Midbrain (tissue), 1 donor: ENCODE results near the gene SSTR3.
"Not testable (repeated sequence)": the region's sequence is repeated elsewhere in the genome, so short reads cannot be mapped to it uniquely, and the experiment has no call there.

ENCODE experiments used
- DNase-seq: peaks from one replicate; lab custom pipeline; 2025; lab: John Stamatoyannopoulos, UW

The SSTR3 gene

GRCh38 chr22:37212174-37212906 is at the start of gene SSTR3:
TSS of gene SSTR3 (minus strand) at chr22:37212477. CDS start at chr22:37207803, 4,674 bp downstream.
- no peak for DNase-seq

- DNase-seq, result no peak
Observed at GRCh38 chr22:37260901-37261336, 48.6 kb upstream of the SSTR3 start.

GRCh38 chr22:37260155-37260795 is 48.0 kb upstream of the SSTR3 start:
- no peak for DNase-seq

GRCh38 chr22:37259540-37260029 is 47.3 kb upstream of the SSTR3 start:
- DNase-seq, result peak; percentile 20

- no peak for DNase-seq
Observed at GRCh38 chr22:37258753-37259401, 46.6 kb upstream of the SSTR3 start.

GRCh38 chr22:37258005-37258752 is 45.9 kb upstream of the SSTR3 start:
- no peak for DNase-seq

GRCh38 chr22:37256075-37256726 is 43.9 kb upstream of the SSTR3 start:
- no peak for DNase-seq

GRCh38 chr22:37255558-37256006 is 43.3 kb upstream of the SSTR3 start:
- no peak for DNase-seq

GRCh38 chr22:37254867-37255233 is 42.6 kb upstream of the SSTR3 start:
- no peak for DNase-seq

GRCh38 chr22:37254209-37254866 is 42.1 kb upstream of the SSTR3 start:
- no peak for DNase-seq

GRCh38 chr22:37253126-37253660 is 40.9 kb upstream of the SSTR3 start:
- DNase-seq, result no peak

GRCh38 chr22:37251836-37252235 is 39.6 kb upstream of the SSTR3 start:
- DNase-seq, result not testable (repeated sequence)

- no peak for DNase-seq
Observed at GRCh38 chr22:37249986-37250385, 37.7 kb upstream of the SSTR3 start.

GRCh38 chr22:37248251-37248650 is 36.0 kb upstream of the SSTR3 start:
- DNase-seq, result no peak

- no peak for DNase-seq
Observed at GRCh38 chr22:37245740-37246139, 33.5 kb upstream of the SSTR3 start.

GRCh38 chr22:37244922-37245722 is 32.8 kb upstream of the SSTR3 start:
- DNase-seq, result no peak

- DNase-seq, result no peak
Observed at GRCh38 chr22:37244114-37244921, 32.0 kb upstream of the SSTR3 start, which contains the start of gene RAC2. TSS of gene RAC2 (minus strand) at chr22:37244269. CDS start at chr22:37244148, 121 bp downstream.

- DNase-seq, result no peak
Observed at GRCh38 chr22:37243402-37244113, 31.3 kb upstream of the SSTR3 start.
